NOMO-1 treated with dmso at 0.1 percent for 144 hours (cell line): Measurements from ENCODE around the gene CD36.

Experiments used
- DNase-seq: peaks from one replicate; lab custom pipeline; 2025; ENCODE audit not compliant: unreplicated experiment; lab: John Stamatoyannopoulos, UW

Gene CD36

GRCh38 chr7:80686576-80686975 is 48.1 kb downstream of the CD36 start:
- peak; percentile 72 for DNase-seq

DNA sequence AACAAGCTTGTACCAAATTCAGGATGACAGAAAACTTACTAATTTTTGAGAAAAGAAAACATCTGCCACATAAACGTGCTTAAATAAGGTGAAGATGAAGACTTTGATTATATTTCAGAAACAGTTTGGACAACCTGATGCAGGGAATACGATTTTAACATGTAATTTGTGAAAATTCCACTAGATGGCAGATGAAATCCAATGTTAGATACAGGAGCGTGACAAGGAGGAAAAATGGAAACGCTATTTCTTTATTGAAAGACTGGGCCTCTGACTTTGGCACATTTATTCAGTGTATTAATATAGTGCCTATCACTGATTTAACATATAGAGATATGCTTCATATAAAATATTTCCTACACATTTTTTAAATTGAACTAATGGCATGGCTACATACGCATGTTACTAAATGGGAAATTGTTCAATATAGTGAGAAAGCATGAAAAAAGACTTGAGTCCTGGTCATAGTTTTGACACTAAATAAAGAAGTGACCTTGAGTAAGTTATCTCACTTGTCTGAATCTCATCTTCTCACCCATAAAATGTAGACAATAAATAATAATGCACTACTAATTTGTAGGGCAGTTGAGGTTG is 60.7 kb downstream of the CD36 start:
- DNase-seq: peak; percentile 61

GRCh38 chr7:80699721-80700256 is 61.3 kb downstream of the CD36 start:
- peak; percentile 83 for DNase-seq

DNA sequence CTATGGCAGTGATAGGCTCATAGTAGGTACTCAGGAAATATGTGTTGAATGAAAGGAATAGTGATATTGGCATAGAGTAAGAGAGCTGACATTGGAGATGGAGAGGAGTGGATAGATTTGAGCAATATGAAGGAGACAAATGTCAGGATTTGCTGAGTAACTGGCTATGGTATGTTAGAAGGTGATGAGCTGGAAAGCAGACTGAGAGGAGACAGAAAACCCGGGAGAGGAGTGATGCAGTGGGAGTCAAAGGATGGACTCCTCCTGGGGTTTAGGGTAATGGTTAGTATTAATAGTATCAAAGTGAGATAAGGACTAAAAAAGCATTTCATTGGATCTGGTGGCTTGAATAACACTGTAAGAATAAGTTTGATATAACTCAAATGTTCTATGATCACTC is 64.8 kb downstream of the CD36 start:
- DNase-seq: no peak

GRCh38 chr7:80705130-80705781 is 66.8 kb downstream of the CD36 start:
- no peak for DNase-seq

DNA sequence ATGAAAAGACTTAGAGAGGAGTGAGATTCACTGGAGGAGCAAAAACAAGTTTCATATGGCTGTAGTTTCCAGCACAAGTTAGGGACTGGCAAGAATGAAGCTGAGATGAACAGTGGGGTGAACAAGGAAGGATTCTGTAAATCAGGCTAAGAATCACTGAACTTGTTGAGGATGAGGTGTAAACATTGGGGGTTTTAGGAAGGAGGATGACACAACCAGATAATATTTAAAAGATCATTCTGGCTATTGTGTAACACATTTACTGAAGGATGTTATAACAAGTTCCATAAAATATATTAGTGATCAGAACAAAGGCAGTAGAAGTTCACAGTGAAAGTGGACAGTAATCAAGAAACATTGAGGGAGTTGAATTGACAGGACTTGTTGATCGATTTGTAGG is 68.9 kb downstream of the CD36 start:
- DNase-seq: no peak

DNA sequence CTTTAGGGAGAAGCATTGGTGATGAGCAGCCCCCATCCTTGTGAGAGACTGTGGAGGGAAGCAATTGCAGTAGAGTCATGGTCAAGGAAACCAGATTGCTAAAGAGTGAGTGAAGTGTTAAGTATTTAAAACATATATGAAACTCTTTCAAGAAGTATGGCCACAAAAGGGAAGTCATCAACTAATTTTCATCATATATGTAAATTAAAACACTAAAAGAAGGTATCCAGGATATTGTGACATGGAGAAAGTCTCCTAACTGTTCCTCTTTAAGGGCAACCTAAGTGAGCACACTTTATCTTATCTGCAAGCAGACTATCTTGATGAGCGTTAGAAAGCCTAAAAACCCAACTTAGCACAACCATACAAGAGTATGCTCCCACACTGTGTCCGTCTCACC is 69.7 kb downstream of the CD36 start:
- DNase-seq: peak; percentile 99

- no peak for DNase-seq
Observed at GRCh38 chr7:80711531-80711930, 73.1 kb downstream of the CD36 start.

DNA sequence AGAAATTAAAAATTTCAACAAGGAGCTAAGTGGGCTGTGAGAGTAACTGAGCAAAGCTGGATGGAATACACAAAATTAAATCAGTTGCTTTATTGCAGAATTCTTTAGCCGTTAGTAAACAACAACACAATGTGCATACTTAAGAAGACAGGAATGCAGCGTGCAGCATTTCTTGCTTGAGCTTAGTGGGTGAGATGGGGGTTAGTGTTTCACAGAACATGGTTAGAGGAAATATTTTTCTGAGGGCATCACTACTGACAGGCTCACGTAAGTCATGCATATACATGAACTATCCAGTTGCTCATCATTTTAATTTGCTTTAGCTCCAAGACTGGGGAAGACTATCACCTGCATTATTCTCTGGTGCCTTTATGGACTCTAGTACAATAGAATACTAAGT is 80.8 kb downstream of the CD36 start:
- DNase-seq: no peak

DNA sequence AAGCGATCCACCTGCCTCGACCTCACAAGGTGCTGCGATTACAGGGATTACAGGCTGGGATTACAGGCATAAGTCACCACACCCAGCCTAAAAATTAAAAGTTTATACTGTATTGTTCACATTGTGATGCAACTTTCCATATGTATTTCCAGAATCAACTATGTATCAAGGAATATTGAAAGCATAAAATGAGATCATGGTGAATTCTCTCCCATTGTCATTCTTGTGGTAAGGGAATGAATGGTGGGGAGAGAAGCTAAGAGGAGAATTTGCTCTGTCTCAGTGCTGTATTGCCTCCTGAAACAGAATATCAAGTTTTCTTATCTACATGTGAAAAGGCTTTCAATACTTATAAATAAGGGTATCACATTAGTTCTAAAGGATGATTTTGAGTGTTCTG is 81.7 kb downstream of the CD36 start:
- no peak for DNase-seq

- DNase-seq: peak; percentile 96
Observed at GRCh38 chr7:80721883-80722615, 83.6 kb downstream of the CD36 start.

DNA sequence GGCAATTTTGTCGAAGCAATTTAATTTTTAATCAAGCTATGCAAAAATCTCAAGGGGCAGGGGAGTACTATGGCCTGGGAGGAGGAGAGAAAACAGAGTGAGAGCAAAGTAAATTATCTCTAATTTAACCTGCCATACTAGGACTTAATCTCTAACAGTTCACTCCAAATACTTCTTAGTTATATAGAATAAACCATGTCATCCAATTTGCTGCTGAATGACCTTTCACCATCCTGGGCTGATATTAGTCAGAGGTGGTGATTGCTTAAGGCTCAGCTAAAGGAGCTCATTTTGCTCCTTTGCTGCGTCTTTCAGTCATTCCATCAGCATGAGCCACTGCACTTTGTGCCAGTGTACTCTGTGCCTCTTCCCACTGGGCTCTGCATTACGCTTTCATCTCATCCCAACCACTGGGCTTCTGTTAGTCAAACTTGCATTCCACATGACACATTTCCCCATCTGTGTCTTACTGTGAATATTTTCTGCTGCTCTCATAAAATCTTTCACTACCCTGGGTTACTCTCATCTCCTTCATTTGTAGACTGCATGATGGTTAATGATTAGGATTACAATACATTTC is 84.3 kb downstream of the CD36 start:
- peak; percentile 66 for DNase-seq

- DNase-seq: no peak
Observed at GRCh38 chr7:80724249-80724871, 85.9 kb downstream of the CD36 start.

DNA sequence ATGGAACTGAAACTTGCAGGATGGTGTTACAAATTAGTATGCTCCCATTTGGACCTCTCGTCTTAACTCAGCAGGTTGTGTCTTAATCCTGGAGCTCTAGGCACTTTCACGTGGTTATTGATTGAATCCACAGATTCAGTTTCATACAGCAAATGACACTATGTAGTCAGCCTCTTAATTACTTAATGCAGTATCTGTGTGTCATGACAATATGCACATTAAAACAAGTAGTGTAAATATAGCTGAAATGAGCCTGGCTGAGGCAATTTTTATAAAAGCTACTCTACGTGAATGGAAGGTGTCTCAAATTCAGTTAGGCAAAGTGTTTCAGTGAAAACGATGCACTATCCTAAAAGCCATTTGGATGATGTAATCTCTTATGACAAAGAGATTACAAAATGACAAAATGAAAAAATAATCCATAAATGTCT is 86.8 kb downstream of the CD36 start:
- no peak for DNase-seq
